ENCODE data around the gene PSORS1C1.
"Not testable (repeated sequence)": the region's sequence is repeated elsewhere in the genome, so short reads cannot be mapped to it uniquely, and the experiment has no call there.

DNA sequence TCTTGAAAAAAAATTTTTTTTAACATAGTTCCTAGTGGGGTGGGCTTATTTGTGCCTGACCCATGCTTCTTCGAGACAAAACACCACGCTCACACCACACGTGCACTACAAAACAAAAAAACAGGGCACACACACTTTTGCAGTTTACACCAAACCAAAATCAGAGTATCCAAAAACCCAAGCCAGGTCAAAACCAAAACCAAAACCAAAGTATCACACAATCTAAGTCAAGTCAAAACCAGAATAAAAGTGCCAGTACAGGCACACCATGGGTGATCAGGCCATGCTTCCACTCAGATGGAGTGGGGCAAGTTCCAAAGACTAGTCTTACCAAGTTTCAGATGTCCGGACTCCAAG is 71.1 kb downstream of the PSORS1C1 start:
- TF ChIP-seq, protein P1, sequence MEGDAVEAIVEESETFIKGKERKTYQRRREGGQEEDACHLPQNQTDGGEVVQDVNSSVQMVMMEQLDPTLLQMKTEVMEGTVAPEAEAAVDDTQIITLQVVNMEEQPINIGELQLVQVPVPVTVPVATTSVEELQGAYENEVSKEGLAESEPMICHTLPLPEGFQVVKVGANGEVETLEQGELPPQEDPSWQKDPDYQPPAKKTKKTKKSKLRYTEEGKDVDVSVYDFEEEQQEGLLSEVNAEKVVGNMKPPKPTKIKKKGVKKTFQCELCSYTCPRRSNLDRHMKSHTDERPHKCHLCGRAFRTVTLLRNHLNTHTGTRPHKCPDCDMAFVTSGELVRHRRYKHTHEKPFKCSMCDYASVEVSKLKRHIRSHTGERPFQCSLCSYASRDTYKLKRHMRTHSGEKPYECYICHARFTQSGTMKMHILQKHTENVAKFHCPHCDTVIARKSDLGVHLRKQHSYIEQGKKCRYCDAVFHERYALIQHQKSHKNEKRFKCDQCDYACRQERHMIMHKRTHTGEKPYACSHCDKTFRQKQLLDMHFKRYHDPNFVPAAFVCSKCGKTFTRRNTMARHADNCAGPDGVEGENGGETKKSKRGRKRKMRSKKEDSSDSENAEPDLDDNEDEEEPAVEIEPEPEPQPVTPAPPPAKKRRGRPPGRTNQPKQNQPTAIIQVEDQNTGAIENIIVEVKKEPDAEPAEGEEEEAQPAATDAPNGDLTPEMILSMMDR (IDR thresholded peaks at IDR 0.05; ENCODE audit: poor library complexity, severe bottlenecking): not testable (repeated sequence)
- TF ChIP-seq EZH2 (IDR thresholded peaks at IDR 0.05; ENCODE audit: borderline replicate concordance, insufficient read depth, low read length, poor library complexity, severe bottlenecking); SMC3 (conservative IDR thresholded peaks at IDR 0.05; ENCODE audit: poor library complexity): not testable (repeated sequence)
